Stimulated activated CD8-positive, alpha-beta memory T cell treated with anti-CD3 and anti-CD28 coated beads, Interleukin-2, amount 100 ng/mL, for 1 hour (primary cell): ENCODE results near the gene USP7.
"Not testable (repeated sequence)": the region's sequence is repeated elsewhere in the genome, so short reads cannot be mapped to it uniquely, and the experiment has no call there.

Source experiments
- DNase-seq, 2 donors: peaks; one replicate each; pipeline ENCODE4 v3.0.0-alpha.2; 2020; ENCODE audit warnings: low read depth in 2 of 2

The USP7 gene

DNA sequence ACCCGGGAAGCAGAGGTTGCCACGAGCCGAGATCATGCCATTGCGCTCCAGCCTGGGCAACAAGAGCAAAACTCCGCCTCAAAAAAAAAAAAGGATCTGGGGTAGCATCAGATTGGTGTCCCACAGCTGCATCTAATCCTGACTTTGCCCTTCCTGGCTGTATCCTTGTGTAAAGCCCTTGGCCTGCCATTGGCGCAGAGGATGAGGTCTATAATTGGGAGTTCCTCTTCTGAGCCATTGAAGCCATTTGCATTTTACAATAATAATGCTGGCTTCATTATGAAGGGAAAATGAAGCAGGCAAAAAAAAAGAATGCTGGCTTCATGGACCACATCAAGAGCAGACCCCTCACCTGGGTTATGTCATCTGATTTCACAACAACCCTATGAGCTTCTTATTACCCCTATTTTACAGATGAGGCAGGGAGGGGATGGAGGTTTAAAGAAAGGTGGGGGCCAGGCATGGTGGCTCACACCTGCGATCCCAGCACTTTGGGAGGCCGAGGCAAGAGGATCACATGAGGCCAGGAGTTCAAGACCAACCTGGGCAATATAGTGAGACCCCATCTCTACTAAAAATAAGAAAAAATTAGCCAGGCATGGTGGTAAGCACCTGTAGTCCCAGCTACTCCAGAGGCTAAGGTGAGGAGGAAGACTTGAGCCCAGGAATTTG lies 82.7 kb downstream of the USP7 start:
- no peak for DNase-seq

DNA sequence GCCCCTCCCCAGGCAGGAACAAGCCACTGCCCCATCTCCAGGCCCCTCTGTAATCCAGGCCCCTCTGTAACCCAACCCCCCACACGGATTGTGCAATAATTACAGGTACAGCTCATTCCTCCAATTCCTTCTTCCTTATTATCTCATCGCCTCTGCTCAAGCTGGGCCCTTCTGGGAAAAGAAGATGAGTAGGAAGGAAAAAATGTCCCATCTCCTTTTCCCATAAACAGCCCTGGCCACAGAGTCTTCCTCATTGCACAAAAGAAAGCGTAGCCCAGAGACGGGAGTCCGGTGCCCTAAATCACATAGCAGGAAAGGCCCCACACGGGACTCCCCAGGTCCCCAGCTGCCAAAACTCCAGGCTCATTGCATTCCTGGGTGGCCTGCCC lies 85.2 kb downstream of the USP7 start:
- no peak for DNase-seq

DNA sequence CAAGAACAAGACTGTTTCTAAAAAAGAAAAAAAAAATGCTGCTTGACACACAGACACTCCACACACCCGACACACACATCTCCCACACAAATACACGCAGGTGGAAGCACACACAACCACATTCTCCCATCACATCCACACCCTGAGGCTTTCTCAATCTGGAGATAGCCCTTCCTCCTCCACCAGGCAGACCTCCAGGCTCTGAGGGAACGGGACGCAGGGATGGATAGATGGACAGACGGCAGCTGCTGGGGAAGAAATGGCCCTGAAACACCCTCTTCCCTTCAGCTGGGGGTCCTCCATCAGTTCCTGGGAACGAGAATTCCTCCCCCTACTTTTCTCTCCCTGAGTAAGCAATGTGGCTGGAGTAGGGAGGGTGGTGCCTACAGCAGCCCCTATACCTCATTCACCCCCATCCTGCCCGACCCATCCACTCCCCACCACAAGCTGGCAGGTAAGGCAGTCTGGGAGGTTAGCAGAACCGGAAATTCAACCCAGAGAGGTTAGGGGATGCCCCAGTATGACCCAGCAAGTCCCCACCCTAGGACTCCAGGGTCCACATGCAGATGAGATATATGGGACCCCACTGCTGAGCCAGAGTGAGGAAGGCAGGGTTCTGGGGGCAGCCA lies 85.7 kb downstream of the USP7 start:
- DNase-seq, result no peak

DNA sequence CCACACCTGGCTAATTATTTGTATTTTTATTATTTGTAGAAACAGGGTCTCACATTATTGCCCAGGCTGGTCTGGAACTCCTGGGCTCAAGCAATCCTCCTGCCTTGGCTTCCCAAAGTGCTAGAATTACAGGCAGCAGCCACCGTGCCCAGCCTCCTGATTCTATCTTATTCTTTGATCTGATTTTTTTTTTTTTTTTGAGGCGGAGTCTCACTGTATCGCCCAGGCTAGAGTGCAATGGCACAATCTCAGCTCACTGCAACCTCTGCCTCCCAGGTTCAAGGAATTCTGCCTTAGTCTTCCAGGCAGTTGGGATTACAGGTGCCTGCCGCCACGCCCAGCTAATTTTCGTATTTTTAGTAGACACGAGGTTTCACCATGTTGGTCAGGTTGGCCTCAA lies 88.4 kb downstream of the USP7 start:
- DNase-seq, result not testable (repeated sequence)

DNA sequence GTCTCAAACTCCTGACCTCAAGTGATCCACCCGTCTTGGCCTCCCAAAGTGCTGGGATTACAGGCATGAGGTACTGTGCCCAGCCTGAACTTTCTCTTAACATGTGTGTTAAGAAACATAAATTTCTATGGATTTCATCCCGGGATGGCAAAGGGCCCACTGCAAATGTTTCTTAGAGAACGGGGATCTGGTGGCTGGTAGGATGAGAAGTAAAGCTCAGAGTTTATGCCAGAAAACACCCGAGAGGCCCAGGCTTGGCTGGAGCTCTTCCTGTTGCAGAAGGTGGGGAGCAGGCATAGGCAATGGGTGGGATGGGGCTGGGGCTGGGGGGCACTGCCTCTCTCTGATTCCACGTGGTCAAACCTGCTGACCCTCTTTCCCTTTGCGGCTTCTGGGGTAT lies 89.3 kb downstream of the USP7 start:
- no peak for DNase-seq

DNA sequence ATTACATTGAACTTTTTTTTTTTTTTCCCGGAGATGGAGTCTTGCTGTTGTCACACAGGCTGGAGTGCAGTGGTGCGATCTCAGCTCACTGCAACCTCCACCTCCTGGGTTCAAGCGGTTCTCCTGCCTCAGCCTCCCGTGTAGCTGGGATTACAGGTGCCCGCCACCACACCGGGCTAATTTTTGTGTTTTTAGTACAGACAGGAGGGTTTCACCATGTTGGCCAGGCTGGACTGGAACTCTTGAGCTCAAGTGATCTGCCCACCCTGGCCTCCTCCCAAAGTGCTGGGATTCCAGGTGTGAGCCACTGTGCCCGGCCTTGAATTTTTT lies 89.9 kb downstream of the USP7 start:
- DNase-seq, result not testable (repeated sequence)

DNA sequence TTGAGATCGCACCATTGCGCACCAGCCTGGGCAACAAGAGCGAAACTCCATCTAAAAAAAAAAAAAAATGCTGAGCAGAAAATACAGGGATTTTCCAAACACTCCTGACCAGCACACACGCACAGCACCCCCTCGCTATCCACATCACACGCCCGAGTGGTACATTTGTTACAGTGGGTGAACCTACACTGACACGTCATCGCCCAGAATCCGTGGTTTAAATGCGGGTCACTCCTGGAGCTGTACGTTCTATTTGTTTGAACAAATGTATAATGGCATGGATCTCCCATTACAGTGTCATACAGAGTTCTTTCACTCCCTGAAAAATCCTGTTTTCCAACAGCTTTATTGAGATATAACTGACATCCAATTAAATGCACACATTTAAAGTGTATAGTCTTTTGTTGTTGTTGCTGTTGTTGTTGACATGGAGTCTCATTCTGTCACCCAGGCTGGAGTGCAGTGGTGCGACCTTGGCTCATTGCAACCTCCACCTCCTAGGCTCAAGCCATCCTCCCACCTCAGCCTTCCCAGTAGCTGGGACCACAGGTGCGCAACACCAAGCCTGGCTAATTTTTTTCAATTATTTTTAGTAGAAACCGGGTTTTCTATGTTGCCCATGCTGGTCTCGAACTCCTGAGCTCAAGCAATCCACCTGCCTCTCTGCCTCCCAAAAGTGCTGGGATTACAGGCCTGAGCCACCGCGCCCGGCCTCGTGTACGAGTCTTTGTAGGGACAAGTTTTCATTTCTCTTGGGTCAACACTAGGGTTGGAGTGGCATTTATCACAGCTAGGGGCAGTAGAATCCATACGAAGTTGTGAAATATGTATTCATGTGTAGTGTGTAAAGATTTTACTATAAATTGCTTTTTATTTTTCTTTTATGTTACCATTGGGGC lies 90.5 kb downstream of the USP7 start:
- DNase-seq, result no peak

DNA sequence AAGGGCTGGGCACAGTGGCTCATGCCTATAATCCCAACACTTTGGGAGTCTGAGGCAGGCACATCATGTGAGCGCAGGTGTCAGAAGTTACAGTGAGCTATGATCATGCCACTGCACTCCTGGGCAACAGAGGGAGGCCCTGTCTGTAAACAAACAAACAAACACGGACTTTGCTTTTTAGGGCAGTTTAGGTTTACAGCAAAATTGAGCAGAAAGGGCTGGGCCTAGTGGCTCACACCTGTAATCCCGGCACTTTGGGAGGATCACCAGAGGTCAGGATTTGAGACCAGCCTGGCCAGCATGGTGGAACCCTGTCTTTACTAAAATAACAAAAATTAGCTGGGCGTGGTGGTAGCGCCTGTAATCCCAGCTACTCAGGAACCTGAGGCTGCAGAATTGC lies 91.6 kb downstream of the USP7 start:
- DNase-seq, result no peak

DNA sequence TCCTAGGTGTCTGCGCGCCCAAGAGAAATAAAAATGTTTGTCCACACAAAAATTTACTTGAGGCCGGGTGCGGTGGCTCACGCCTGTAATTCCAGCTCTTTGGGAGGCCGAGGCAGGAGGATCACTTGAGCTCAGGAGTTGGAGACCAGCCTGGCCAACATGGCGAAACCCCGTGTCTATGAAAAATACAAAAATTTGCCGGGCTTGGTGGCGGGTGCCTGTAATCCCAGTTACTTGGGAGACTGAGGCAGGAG lies 93.8 kb downstream of the USP7 start:
- DNase-seq, result not testable (repeated sequence)

DNA sequence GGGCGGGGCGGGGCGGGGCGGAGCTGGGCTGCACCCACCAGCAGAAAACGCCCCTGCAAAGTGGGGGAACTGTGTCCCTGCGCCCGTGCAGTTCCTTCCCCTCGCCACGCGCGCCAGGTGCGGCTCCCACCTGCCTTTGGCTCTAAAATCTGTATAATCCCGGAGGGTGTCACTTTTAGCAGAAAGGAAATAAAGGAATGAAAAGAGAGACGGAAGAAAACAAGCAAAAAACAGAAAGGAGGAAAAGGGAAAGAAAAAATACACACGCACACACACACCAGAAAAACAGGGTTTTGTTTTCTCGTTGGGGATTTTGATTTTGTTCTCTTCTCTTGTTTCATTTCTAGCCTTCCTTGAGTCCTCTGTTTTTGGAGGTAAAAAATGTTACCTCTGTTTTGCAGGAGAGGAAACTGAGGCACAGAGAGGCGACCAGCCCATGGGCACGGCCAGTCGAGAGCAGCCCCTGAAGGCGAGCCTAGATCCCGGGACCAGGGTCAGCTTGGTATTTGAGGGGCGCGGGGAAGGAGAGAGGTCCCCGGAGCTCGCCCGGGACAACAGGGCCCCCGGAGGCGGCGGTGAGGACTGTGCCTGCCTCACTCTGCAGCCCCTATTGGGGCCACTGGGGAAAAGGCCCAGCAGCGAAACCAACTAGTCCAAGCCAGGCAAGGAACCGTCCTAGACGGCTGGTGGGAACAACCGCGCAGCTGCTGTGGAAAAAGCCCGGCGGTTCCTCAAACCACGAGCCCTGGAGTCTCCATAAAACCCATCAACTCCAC lies 94.3 kb downstream of the USP7 start:
- DNase-seq, result no peak

DNA sequence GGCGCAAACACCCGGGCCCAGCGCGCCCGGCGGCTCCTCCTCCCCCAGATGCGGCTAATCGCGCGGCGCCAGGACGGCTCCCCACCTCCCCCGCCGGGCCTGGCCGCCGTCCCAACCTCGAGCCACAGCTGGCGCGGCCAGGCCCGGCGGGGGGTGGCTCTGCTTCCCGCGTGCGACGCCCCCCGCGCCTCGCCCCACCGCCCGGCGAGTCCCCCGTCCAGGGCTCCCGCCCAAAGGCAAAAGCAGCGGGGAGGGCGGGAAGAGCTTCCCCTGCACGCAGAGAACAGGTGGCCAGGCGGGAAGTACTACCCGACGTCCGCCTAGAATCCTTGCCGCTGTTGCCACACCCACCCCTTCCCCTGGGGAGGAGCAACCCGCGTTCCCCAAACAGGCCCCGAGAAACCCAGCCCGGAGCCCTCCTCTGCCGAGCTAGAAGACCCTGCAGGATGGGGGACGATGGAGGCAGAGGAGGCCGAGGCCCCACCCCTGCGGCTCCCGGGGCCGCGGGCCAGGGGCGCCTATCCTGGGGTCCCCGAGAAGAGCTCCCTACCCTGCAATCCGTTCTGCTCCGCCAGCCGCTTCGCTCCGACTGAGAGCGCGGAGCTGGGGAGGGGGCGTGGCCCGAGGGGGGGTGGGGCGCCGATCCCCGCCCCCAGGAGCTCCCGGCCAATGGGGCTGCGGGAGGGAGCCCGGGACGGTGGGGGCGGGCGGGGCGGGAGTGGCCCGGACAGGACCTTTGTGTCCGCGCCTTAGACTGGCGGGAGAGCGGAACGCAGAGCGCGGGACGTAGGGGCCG lies 95.1 kb downstream of the USP7 start, which contains the start of gene CARHSP1:
Gene CARHSP1 (minus strand): TSS at position 591 of the 796 bp plus-strand sequence. CDS start 9,678 bp downstream, outside the sequence.
- peak; percentile 54 to 66 for DNase-seq

DNA sequence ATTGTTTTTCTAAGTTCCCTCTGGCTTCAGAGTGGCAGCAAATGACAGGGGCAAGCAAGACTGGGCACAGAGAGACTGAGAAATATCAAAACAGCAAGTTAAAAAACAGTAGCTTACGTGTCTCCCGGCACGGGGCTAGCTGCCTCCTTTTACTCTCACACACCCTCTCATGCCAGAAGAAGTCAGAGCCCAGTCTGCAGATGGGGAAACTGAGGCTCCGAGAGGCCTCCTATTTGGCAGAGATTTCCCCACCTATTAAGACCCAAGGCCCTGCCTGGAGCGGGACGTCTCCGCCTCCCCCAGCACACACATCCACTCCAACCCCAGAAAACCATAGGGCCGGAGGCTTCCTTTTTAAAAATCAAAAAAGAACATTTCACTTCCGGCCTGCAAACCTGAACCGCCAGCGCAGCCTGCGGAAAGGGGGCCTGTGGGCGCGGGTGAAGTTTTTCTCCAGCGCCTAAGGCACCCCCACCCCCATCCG lies 95.7 kb downstream of the USP7 start:
- peak in 1 of 2 donors; percentile 28 for DNase-seq

DNA sequence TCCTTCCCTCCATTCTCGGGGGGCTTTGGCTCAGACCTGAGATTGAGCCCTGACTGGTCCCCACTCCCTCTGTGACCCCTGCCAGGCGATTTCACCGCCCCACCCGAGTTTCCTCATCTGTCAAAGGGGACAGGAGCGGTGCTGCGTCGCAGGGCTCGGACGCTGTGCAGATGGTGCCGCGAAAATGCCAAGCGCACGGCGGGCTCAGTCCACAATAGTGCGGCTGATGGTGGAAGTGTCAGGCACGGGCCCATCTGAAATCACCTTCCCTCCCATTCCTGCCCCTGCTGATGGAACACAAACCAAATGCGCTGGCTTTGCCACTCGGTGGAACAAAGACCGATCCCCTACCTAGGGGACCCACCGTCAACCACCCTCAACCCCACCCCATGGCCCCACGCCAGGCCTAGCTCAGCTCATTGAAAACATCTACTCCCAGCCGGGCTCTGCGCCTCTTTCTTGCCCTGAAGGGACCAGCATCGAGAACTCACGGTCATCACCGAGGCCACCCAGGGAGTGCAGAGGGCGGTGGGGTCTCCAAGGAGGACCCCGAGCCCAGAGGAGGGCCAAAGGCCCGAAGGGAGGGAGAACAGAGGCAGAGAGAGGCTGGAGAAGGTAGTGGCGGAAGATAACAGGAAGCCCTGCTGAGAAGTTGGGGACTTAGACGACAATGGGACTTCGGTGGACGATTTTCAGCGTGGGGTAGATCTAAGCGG lies 96.3 kb downstream of the USP7 start:
- no peak for DNase-seq

DNA sequence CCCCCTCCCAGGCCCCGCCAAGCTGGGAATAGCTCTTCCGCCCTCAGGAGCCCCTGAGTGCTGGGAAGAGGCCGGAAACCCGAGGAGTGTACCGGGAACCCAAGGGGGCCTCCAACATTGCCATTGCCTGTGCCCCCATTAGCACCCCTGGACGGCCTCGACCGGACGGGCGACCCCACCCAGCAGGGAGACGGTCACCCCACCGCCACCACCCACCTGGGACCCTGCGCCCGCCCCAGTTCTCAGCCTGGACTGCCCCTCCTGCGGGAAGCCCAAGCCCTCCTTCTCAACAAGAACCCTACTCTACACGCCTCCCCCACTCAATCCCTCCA lies 96.9 kb downstream of the USP7 start:
- DNase-seq, result no peak

DNA sequence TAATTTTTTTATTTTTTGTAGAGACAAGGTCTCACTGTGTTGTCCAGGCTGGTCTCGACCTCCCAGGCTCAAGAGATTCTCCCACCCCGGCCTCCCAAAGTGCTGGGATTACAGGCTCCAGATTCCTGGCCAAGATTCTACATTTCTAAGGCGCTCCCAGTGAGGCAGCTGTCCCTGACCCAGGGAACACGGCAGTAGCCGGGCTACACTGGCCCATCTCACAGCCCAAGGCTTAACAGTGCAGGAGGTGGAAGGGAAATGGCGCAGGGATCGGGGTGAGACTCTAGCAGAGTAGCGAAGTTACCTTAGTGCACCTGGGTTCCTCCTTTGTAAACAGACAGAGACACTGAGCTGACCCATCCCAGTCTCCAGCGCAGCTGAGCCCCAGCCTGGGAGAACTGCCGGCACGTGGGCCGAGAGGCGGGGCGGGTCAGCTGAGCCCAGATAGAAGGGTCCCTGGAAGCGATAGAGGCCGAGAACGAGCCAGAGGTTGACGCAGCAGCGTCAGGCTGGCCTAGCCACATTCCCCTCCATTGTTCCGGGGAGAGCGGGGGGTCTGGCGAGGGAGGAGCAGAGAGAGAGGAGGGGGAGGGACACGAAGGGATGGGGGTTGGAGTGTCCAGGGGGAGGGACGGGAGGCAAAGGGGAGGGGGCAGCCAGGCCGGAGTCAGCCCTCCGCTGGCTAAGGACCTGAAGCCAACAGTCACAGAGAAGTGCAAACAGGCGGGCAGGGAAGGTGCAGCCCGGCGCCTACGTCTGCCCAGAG lies 97.4 kb downstream of the USP7 start:
- DNase-seq, result no peak

DNA sequence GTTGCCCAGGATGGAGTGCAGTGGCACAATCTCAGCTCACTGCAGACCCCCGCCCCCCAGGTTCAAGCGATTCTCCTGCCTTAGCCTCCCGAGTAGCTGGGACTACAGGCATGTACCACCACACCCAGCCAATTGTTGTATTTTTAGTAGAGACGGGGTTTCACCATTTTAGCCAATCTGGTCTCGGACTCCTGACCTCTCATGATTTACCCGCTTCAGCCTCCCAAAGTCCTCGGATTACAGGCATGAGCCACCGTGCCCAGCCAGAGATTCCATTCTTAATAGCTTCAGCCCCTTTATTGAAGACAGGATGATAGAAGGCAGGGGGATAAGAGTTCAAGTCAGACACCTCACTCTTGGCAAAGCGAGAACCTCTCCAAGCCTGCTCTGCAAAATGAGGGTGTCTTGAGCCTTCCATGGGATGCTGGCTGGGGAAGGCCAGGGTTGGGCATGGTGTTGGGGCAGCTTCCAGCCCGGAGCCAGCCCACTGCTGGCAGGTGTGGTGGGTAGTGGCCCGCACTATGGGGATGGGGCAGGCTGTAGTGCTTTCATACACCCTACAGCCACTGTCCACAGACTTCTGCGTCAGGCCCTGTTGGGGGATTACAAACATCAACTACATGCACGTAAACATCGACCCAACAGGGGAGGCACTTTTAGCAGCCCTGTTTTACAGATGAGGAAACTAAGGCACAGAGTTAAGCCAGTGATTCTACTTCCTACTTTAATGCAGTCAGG lies 98.4 kb downstream of the USP7 start:
- no peak for DNase-seq

DNA sequence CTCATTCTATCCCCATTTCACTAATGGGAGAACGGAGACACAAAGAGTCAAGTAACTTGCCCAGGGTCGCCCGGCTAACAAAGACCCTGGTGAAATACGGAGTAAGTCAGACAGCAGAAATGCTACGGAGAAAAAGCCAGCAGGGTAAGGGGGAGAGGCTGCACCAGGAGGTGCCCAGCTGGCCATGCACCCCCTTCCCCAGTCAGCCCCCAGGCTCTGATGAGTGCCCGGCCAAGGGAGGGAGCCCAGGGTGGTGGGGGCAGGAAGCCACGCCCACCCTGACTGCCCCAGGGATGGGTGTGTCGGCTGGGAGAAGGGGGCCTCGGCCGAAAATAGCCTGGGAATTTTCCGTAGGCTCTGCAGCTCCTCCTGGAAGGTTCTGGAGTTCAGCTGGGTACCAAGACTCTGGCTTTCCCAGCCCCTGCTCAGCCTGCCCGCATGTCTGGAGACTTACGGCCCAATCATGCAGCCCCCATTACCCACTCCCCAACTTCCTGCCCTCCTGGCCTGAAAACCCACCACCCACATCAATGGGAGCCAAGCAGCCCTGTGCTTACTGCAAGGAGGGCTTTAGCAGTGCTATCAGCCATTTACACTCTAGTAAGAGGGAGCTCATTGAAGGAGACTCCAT lies 99.1 kb downstream of the USP7 start:
- DNase-seq, result no peak

DNA sequence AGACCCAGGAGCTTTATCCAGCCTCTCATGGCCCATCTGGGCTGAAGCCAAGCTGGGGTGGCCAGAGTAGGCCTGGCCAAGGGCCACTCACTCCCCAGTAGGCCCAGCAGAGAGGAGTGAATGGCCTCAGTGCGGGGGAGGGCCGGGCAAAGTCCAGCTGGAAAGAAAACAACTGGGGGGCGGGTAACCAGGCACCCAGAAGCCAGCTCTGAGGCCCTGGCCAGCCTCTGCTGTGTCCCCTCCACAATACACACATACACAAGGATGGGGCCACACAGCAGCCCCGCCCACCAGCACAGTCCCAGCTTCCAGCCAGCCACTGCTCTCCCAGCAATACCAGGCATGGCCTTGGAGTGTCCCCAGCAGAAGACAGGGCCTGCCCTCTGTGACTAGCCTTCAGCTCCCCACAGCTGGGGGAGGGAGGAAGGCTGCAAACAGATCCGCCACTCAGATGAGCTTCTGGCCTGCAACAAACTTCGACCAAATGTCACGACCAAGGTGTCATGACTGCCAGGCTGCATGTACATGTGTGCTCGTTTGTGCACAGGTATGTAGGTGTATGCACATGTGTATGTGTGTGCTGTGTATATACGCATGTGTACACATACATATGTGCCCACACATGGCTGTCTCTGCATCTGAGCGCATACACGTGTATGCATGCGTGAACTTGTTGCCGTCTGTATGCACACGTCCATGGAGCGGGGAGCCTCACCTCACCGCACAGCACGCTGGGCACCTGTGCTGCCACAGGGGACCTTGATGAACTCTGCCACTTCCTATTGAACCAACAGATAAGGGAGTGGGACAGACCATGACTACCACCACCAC lies 99.9 kb downstream of the USP7 start:
- DNase-seq, result no peak
